Central memory CD4-positive, alpha-beta T cell (primary cell): ENCODE data around the gene NEDD4L.
A peak's percentile ranks its signal among the peaks of the same experiment; 100 is the strongest.
"Not testable (repeated sequence)": the region's sequence is repeated elsewhere in the genome, so short reads cannot be mapped to it uniquely, and the experiment has no call there.

Source experiments
- DNase-seq: peaks from one replicate; pipeline ENCODE4 v3.0.0; 2022

Gene NEDD4L

GRCh38 chr18:58435221-58436005, 391.4 kb downstream of the NEDD4L start:
- DNase-seq: not testable (repeated sequence)

- peak; percentile 13 for DNase-seq
Observed at GRCh38 chr18:58438161-58438957, 394.3 kb downstream of the NEDD4L start.

GRCh38 chr18:58438958-58439300, 394.9 kb downstream of the NEDD4L start:
- no peak for DNase-seq

GRCh38 chr18:58443671-58444070, 399.6 kb downstream of the NEDD4L start:
- DNase-seq: no peak

GRCh38 chr18:58446391-58447060, 402.5 kb downstream of the NEDD4L start:
- no peak for DNase-seq

GRCh38 chr18:58447402-58448095, 403.5 kb downstream of the NEDD4L start:
- no peak for DNase-seq

- DNase-seq: no peak
Observed at GRCh38 chr18:58449464-58449863, 405.4 kb downstream of the NEDD4L start.
